Measurements from ENCODE around the gene DDX41. TPM values are rescaled to one million over a fixed set of nuclear protein-coding genes. Genes with fewer than 3 reads are reported as not detected.
A peak's percentile ranks its signal among the peaks of the same experiment; 100 is the strongest.

The DDX41 gene
- total and polyA plus RNA-seq, 2 of the 13 experiments (the other 11 are each of a cell fraction or from before 2014, with no cell fraction given): 62.8 to 105 TPM

- TF ChIP-seq ZNF687 (CRISPR knock-in tag; IDR thresholded peaks at IDR 0.05): peak; percentile 30; the same call in 1 of the 2 replicates
- no peak for TF ChIP-seq CREM (IDR thresholded peaks at IDR 0.05)
- TF ChIP-seq CREM (CRISPR knock-in tag; IDR thresholded peaks at IDR 0.05): no peak
- TF ChIP-seq ZNF773 (CRISPR knock-in tag; IDR thresholded peaks at IDR 0.05; ENCODE audit: borderline replicate concordance): 0 out of 2 replicates have a peak, but pooled peaks have one; percentile 59
- TF ChIP-seq HNF4G (IDR thresholded peaks at IDR 0.05; ENCODE audit: borderline replicate concordance, low read depth, low read length): no peak
- no peak for TF ChIP-seq HNF4G (CRISPR knock-in tag; IDR thresholded peaks at IDR 0.05; ENCODE audit: borderline replicate concordance, low read depth)
- TF ChIP-seq ZFX (CRISPR knock-in tag; IDR thresholded peaks at IDR 0.05; ENCODE audit: low read depth): no peak
- TF ChIP-seq RBAK (CRISPR knock-in tag; IDR thresholded peaks at IDR 0.05): no peak
- peak; percentile 50 for TF ChIP-seq ZFY (CRISPR knock-in tag; IDR thresholded peaks at IDR 0.05)
- 0 out of 2 replicates have a peak, but pooled peaks have one; percentile 42 for TF ChIP-seq ZNF234 (CRISPR knock-in tag; conservative IDR thresholded peaks at IDR 0.05)
- TF ChIP-seq, protein P1, sequence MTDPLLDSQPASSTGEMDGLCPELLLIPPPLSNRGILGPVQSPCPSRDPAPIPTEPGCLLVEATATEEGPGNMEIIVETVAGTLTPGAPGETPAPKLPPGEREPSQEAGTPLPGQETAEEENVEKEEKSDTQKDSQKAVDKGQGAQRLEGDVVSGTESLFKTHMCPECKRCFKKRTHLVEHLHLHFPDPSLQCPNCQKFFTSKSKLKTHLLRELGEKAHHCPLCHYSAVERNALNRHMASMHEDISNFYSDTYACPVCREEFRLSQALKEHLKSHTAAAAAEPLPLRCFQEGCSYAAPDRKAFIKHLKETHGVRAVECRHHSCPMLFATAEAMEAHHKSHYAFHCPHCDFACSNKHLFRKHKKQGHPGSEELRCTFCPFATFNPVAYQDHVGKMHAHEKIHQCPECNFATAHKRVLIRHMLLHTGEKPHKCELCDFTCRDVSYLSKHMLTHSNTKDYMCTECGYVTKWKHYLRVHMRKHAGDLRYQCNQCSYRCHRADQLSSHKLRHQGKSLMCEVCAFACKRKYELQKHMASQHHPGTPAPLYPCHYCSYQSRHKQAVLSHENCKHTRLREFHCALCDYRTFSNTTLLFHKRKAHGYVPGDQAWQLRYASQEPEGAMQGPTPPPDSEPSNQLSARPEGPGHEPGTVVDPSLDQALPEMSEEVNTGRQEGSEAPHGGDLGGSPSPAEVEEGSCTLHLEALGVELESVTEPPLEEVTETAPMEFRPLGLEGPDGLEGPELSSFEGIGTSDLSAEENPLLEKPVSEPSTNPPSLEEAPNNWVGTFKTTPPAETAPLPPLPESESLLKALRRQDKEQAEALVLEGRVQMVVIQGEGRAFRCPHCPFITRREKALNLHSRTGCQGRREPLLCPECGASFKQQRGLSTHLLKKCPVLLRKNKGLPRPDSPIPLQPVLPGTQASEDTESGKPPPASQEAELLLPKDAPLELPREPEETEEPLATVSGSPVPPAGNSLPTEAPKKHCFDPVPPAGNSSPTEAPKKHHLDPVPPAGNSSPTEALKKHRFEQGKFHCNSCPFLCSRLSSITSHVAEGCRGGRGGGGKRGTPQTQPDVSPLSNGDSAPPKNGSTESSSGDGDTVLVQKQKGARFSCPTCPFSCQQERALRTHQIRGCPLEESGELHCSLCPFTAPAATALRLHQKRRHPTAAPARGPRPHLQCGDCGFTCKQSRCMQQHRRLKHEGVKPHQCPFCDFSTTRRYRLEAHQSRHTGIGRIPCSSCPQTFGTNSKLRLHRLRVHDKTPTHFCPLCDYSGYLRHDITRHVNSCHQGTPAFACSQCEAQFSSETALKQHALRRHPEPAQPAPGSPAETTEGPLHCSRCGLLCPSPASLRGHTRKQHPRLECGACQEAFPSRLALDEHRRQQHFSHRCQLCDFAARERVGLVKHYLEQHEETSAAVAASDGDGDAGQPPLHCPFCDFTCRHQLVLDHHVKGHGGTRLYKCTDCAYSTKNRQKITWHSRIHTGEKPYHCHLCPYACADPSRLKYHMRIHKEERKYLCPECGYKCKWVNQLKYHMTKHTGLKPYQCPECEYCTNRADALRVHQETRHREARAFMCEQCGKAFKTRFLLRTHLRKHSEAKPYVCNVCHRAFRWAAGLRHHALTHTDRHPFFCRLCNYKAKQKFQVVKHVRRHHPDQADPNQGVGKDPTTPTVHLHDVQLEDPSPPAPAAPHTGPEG (CRISPR knock-in tag; IDR thresholded peaks at IDR 0.05): no peak
These were observed 37.1 kb upstream of the DDX41 start (continued) for GRCh38 chr5:177553671-177554429.

Data from HepG2 (cell line).